Measurements from ENCODE around the gene PMPCB. TPM values are rescaled to one million over a fixed set of nuclear protein-coding genes. Genes with fewer than 3 reads are reported as not detected.

Gene PMPCB
- total RNA-seq, 6 experiments from 2014 or later, result 39.7 to 45.0 (median 44.0) TPM

- H3K9me3 ChIP-seq, result no peaks in the 10 kb centered on the region
- ATAC-seq (no peak), DNase-seq (no peak)
- intact Hi-C loops (cut with DNase I), result no loop called here
- peaks cover 0 to 6% (median 3%) of the 10 kb centered on the region in 4 donors for H3K36me3 ChIP-seq
- H3K27me3 ChIP-seq, result no peaks in the 10 kb centered on the region
- 28% methylated on average over 2 of the region's 2 CpGs for WGBS (ENCODE audit: insufficient coverage, low coverage, low lambda C conversion rate, missing lambda C conversion rate)
- H3K27ac ChIP-seq, result no peak overlapping the region
- H3K4me1 ChIP-seq, result peaks cover 0 to 22% (median 10%) of the 10 kb centered on the region in 4 donors
- H3K4me3 ChIP-seq, result peak overlapping the region; percentile 56 to 84 (median 75)
- TF ChIP-seq POLR2A (IDR thresholded peaks at IDR 0.05), result no peak
- TF ChIP-seq, protein P1, sequence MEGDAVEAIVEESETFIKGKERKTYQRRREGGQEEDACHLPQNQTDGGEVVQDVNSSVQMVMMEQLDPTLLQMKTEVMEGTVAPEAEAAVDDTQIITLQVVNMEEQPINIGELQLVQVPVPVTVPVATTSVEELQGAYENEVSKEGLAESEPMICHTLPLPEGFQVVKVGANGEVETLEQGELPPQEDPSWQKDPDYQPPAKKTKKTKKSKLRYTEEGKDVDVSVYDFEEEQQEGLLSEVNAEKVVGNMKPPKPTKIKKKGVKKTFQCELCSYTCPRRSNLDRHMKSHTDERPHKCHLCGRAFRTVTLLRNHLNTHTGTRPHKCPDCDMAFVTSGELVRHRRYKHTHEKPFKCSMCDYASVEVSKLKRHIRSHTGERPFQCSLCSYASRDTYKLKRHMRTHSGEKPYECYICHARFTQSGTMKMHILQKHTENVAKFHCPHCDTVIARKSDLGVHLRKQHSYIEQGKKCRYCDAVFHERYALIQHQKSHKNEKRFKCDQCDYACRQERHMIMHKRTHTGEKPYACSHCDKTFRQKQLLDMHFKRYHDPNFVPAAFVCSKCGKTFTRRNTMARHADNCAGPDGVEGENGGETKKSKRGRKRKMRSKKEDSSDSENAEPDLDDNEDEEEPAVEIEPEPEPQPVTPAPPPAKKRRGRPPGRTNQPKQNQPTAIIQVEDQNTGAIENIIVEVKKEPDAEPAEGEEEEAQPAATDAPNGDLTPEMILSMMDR (IDR thresholded peaks at IDR 0.05), result no peak
Measured at GRCh38 chr7:103348959-103349358, 51.7 kb downstream of the PMPCB start.

GRCh38 chr7:103349805-103350204 lies 52.6 kb downstream of the PMPCB start:
- H3K4me1 ChIP-seq, result peaks cover 0 to 22% (median 9%) of the 10 kb centered on the region in 4 donors
- H3K27me3 ChIP-seq, result no peaks in the 10 kb centered on the region
- WGBS (ENCODE audit: insufficient coverage, low coverage, low lambda C conversion rate, missing lambda C conversion rate), result 38% methylated on average over 1 of the region's 1 CpG
- H3K36me3 ChIP-seq, result peaks cover 0 to 13% (median 5%) of the 10 kb centered on the region in 4 donors
- H3K9me3 ChIP-seq, result no peaks in the 10 kb centered on the region
- no peak overlapping the region for H3K27ac ChIP-seq
- H3K4me3 ChIP-seq, result no peak overlapping the region
- ATAC-seq, result no peak
- intact Hi-C loops (cut with DNase I), result no loop called here
- DNase-seq, result no peak
- TF ChIP-seq, protein P1 (IDR thresholded peaks at IDR 0.05), result no peak
- no peak for TF ChIP-seq POLR2A (IDR thresholded peaks at IDR 0.05)

Small RNAs within 50 kb of the gene (small RNA-seq; reads per million reads assigned to genes)
- gene RPS29P16, result 0 to 0.29 reads per million in 2 experiments

Other genes with a start within 250 kb of the PMPCB start
- gene FBXL13, start 222.6 kb upstream of the PMPCB start, total RNA-seq, result under 1 TPM in 4 of 6 experiments, not detected in 2; 0.12 to 0.31 (median 0.20) TPM
- gene ARMC10, start 222.3 kb upstream of the PMPCB start, total RNA-seq, result 10 to 100 TPM; 18.4 to 33.4 (median 22.8) TPM
- gene NAPEPLD, start 148.3 kb upstream of the PMPCB start, total RNA-seq, result 10 to 100 TPM in 2 of 6 experiments, 1 to 10 TPM in 4; 5.8 to 24.6 (median 8.1) TPM
- gene DNAJC2, start 47.3 kb downstream of the PMPCB start, total RNA-seq, result 10 to 100 TPM in 4 of 6 experiments, 1 to 10 TPM in 2; 5.5 to 13.1 (median 11.0) TPM
- 10 to 100 TPM; 71.3 to 96.6 (median 78.2) TPM for gene PSMC2, start 50.2 kb downstream of the PMPCB start, total RNA-seq
- gene SLC26A5, start 148.8 kb downstream of the PMPCB start, total RNA-seq, result 1 to 10 TPM in 1 of 6 experiments, under 1 TPM in 5; 0.25 to 1.1 (median 0.62) TPM